Activated CD4-positive, alpha-beta T cell treated with anti-CD3 and anti-CD28 coated beads, Interleukin-2, amount 50 U/mL, for 24 hours (primary cell): ENCODE results near the gene KRT86.
"Not testable (repeated sequence)": the region's sequence is repeated elsewhere in the genome, so short reads cannot be mapped to it uniquely, and the experiment has no call there.

Experiments used
- DNase-seq, 2 donors: peaks; one replicate each; pipeline ENCODE4 v3.0.0-alpha.2; 2020; ENCODE audit warnings: low read depth in 1 of 2, low spot score in 1 of 2

Gene KRT86

GRCh38 chr12:52251367-52252051 lies 22.9 kb upstream of the KRT86 start:
- DNase-seq, result no peak

GRCh38 chr12:52252175-52252615 lies 22.2 kb upstream of the KRT86 start:
- DNase-seq, result not testable (repeated sequence)

- DNase-seq, result no peak
These were observed 21.6 kb upstream of the KRT86 start for GRCh38 chr12:52252728-52253343.

GRCh38 chr12:52253391-52254179 lies 20.9 kb upstream of the KRT86 start:
- DNase-seq, result no peak

GRCh38 chr12:52254180-52254964 lies 20.1 kb upstream of the KRT86 start:
- DNase-seq, result no peak

GRCh38 chr12:52254965-52255751 lies 19.3 kb upstream of the KRT86 start:
- DNase-seq, result no peak

GRCh38 chr12:52255926-52256583 lies 18.4 kb upstream of the KRT86 start:
- DNase-seq, result no peak

GRCh38 chr12:52256584-52256935 lies 17.9 kb upstream of the KRT86 start:
- DNase-seq, result no peak

- DNase-seq, result no peak
These were observed 17.3 kb upstream of the KRT86 start for GRCh38 chr12:52257074-52257551.

- not testable (repeated sequence) for DNase-seq
These were observed 16.5 kb upstream of the KRT86 start for GRCh38 chr12:52257922-52258321.

GRCh38 chr12:52258335-52258901 lies 16.0 kb upstream of the KRT86 start:
- no peak for DNase-seq

- no peak for DNase-seq
These were observed 14.7 kb upstream of the KRT86 start for GRCh38 chr12:52259657-52260243.

- DNase-seq, result no peak
These were observed 13.9 kb upstream of the KRT86 start for GRCh38 chr12:52260361-52261207.

GRCh38 chr12:52261208-52261484 lies 13.3 kb upstream of the KRT86 start:
- no peak for DNase-seq

- no peak for DNase-seq
These were observed 12.2 kb upstream of the KRT86 start for GRCh38 chr12:52262286-52262685.

GRCh38 chr12:52263761-52264434 lies 10.5 kb upstream of the KRT86 start:
- no peak for DNase-seq

GRCh38 chr12:52264435-52264825 lies 10.0 kb upstream of the KRT86 start:
- DNase-seq, result no peak

- no peak for DNase-seq
These were observed 7.9 kb upstream of the KRT86 start for GRCh38 chr12:52266514-52266913.
